A375 (cell line): ENCODE results near the gene GEMIN4. TPM values are rescaled to one million over a fixed set of nuclear protein-coding genes. Genes with fewer than 3 reads are reported as not detected.

Source experiments
- total RNA-seq: library from RNA; depleted of rRNA; stranded (reverse); fragments of >200 nt; shearing (Covaris generic); gene quantifications from 2 replicates; pipeline ENCODE4 v1.2.3, GENCODE V29; 2014; rRNA removed

Gene GEMIN4
- total RNA-seq, result 30.9 and 33.9 TPM in 2 replicates

DNA sequence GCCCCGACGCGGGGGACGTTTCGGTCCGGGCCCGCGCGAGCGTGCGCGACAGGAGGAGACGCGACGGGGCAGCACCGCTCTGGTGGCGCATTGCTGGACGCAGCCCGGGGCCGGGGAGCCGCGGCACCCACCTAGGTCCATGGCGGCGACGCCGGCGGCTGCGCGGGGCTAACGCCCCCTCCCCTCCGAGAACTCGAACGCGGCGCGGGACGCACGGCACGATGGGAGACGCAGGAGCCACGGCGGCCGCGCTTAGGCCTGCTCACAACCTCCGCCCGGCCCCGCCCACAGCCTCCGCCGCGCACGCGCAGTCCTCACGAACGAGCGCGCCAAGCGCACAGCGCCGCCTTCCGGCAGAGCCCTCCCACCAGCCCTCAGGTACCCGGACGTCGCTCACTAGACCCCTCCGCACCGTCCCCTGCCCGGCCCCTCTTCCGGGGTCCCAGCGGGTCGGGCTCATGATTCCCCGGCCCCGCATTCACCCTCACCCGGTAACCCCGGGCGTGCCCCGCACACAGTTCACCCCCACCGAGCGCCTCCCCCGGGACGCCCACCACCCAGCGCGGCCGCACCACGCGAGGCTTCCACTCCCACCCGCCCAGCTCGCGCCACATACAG, at the start of gene GEMIN4:
TSS of gene GEMIN4 (minus strand) at position 263 of the 618 bp plus-strand sequence. CDS start at position 141, 122 bp downstream.

DNA sequence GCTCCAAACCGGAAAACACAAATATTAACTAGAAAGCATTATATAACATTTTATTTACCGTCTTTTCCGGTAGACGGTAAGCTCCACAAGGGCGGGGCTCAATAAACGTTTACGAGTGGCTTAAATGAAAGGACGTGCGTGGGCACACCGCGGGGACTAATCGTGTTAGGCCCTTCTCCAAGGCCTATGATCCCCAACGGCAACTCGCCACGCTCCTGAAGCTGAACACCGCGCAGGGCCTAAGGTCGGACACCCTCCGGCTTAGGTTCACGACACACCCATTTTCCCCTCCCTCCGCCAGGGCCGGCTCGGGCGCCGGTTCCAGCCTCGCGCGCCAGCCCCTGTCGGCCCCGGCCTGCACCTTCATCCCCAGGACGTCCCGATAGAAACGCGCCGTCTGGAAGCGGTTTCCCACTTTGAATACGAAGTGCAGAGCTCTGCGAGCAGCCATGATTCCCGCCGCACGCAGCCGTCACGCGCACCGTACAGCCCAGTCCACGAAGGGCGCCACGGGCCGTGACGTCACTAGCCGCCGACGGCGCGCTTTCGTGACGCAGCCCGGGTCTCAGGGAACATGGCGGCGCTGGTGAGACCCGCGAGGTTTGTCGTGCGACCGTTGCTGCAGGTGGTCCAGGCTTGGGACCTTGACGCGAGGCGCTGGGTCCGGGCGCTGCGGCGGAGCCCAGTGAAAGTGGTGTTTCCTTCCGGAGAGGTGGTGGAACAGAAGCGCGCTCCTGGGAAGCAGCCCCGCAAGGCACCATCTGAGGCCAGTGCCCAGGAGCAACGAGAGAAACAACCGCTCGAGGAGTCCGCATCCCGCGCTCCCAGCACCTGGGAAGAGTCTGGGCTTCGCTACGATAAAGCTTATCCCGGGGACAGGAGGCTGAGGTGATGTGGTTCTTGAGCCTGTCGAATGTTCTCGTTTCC, 30.0 kb upstream of the GEMIN4 start, which contains the start of the genes GLOD4 and MRM3:
TSS of gene GLOD4 (minus strand) at position 476 of the 927 bp plus-strand sequence. CDS start at position 451, 25 bp downstream.
TSS of gene MRM3 (plus strand) at position 549 of the 927 bp plus-strand sequence. CDS start at position 575, 26 bp downstream.

DNA sequence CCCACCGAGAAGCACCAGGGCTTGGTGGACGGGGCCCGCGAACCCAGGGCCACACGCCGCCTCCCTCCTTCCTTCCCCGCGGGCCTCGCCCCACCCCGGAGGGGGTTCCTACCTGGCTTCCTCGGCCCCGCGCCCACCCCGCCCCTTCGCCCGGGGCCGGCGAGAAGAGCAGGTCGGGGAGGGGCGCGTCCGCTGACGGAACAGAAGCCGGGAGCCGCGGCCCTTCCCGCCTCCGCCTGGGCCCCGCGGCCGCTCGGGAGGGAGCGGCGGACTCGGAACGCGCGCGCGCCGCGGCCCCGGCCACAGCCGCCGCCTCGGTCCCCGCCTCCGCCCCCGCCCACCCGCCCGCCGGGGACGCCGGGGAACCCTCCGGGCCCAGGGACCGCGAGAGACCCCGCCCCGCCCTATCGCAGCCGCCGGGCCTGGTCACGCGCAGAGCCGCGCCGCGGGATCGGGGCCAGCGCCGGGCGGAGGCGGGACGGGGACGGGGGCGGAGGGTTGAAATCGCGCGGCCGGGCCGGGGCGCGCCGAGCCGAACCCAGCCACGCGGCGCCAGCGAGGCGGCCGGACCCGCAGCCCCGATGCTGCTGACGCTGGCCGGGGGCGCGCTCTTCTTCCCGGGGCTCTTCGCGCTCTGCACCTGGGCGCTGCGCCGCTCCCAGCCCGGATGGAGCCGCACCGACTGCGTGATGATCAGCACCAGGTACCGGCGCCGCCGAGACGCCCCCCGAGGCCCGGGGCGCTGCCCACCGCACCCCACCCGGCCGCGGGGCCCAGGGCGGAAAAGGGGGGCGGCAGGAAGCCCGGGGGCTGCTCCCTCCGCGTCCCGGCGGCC, 19.8 kb downstream of the GEMIN4 start, which contains the start of gene TLCD3A:
TSS of gene TLCD3A (plus strand) at position 530 of the 835 bp plus-strand sequence. CDS start at position 582, 52 bp downstream.

Other genes with a start within 250 kb of the GEMIN4 start
- gene VPS53, start 37.4 kb downstream of the GEMIN4 start, total RNA-seq, result 11.9 and 14.4 TPM in 2 replicates
- gene TLCD3A, start 19.7 kb downstream of the GEMIN4 start, total RNA-seq, result 20.8 and 27.3 TPM in 2 replicates
- 57.5 and 61.7 TPM in 2 replicates for gene GLOD4, start 30.0 kb upstream of the GEMIN4 start, total RNA-seq
- gene MRM3, start 30.1 kb upstream of the GEMIN4 start, total RNA-seq, result 38.2 and 40.2 TPM in 2 replicates
- gene NXN, start 227.5 kb upstream of the GEMIN4 start, total RNA-seq, result 1.1 and 4.4 TPM in 2 replicates
- gene TIMM22, start 244.9 kb upstream of the GEMIN4 start, total RNA-seq, result 19.5 and 20.0 TPM in 2 replicates